Thymus (tissue), 11 donors: ENCODE measurements around the gene DEFB108B. TPM values are rescaled to one million over a fixed set of nuclear protein-coding genes. Genes with fewer than 3 reads are reported as not detected.
"Not testable (repeated sequence)": the region's sequence is repeated elsewhere in the genome, so short reads cannot be mapped to it uniquely, and the experiment has no call there.

ENCODE experiments used
- DNase-seq, 9 donors: peaks; one replicate each; pipeline ENCODE4 v3.0.0-alpha.2; 2013; ENCODE audit warnings: low spot score in 9 of 9, low read depth in 6 of 9, missing footprints in 1 of 9
- H3K27ac ChIP-seq, 2 donors: one replicate each; pipeline ENCODE4 v1.5.1; 2013; ENCODE audit warnings: control low read depth in 1 of 2, low read depth in 1 of 2, low read length in 1 of 2, mild to moderate bottlenecking in 1 of 2, moderate library complexity in 1 of 2
- H3K27me3 ChIP-seq, 2 donors: one replicate each; pipeline ENCODE4 v1.5.1; 2013; ENCODE audit warnings: low read length in 1 of 2; ENCODE audit not compliant: control insufficient read depth in 2 of 2, insufficient read depth in 1 of 2
- H3K36me3 ChIP-seq, 2 donors: one replicate each; pipeline ENCODE4 v1.5.1; 2013; ENCODE audit warnings: low read length in 1 of 2, mild to moderate bottlenecking in 1 of 2, moderate library complexity in 1 of 2; ENCODE audit not compliant: control insufficient read depth in 2 of 2, insufficient read depth in 2 of 2
- H3K4me1 ChIP-seq, 2 donors: one replicate each; pipeline ENCODE4 v1.5.1; 2013; ENCODE audit warnings: low read length in 2 of 2; ENCODE audit not compliant: control insufficient read depth in 2 of 2, insufficient read depth in 2 of 2
- H3K4me3 ChIP-seq, 2 donors: one replicate each; pipeline ENCODE4 v1.5.1; 2013; ENCODE audit warnings: low read length in 2 of 2, control low read depth in 1 of 2, mild to moderate bottlenecking in 1 of 2
- H3K9me3 ChIP-seq, 2 donors: one replicate each; pipeline ENCODE4 v1.5.1; 2013; ENCODE audit warnings: low read length in 1 of 2, mild to moderate bottlenecking in 1 of 2; ENCODE audit not compliant: control insufficient read depth in 2 of 2, insufficient read depth in 1 of 2
- WGBS: extraction: QIAGEN DNeasy Blood & Tissue Kit; methylation state at CpG from one replicate; pipeline ENCODE4 v1.1.7; 2013; 5-methylcytosine and 5-hydroxymethylcytosine counted together
- polyA plus RNA-seq: library from polyadenylated mRNA; stranded (reverse); fragments of 200-250 nt; gene quantifications from one replicate; pipeline ENCODE4 v1.2.3, GENCODE V29; 2013
- total RNA-seq: library from RNA; stranded (reverse); fragments of 120-200 nt; gene quantifications from one replicate; pipeline ENCODE4 v1.2.4, GENCODE V29; 2013
- donor health status: healthy.

The DEFB108B gene
- total and polyA plus RNA-seq, 2 donors: not detected

- H3K27ac ChIP-seq, H3K36me3 ChIP-seq, DNase-seq, H3K27me3 ChIP-seq, H3K4me3 ChIP-seq, H3K9me3 ChIP-seq, H3K4me1 ChIP-seq: not testable (repeated sequence)
- WGBS: 98% methylated on average over 13 of the region's 13 CpGs
These were observed 38.5 kb upstream of the DEFB108B start for GRCh38 chr11:71794386-71795040.

- not testable (repeated sequence) for H3K4me1 ChIP-seq, H3K4me3 ChIP-seq, DNase-seq, H3K27ac ChIP-seq, H3K9me3 ChIP-seq, H3K27me3 ChIP-seq, H3K36me3 ChIP-seq
- 99% methylated on average over 5 of the region's 5 CpGs for WGBS
These were observed 37.8 kb upstream of the DEFB108B start for GRCh38 chr11:71795236-71795635.

GRCh38 chr11:71796016-71796415 is 37.0 kb upstream of the DEFB108B start:
- not testable (repeated sequence) for DNase-seq, H3K36me3 ChIP-seq, H3K4me3 ChIP-seq, H3K27me3 ChIP-seq, H3K27ac ChIP-seq, H3K4me1 ChIP-seq, H3K9me3 ChIP-seq
- WGBS: 94% methylated on average over 16 of the region's 16 CpGs

- not testable (repeated sequence) for DNase-seq
These were observed 36.2 kb upstream of the DEFB108B start for GRCh38 chr11:71796781-71797180.

GRCh38 chr11:71799556-71800128 is 33.4 kb upstream of the DEFB108B start:
- H3K27ac ChIP-seq, H3K9me3 ChIP-seq, H3K27me3 ChIP-seq, H3K36me3 ChIP-seq, H3K4me3 ChIP-seq, DNase-seq, H3K4me1 ChIP-seq: not testable (repeated sequence)
- WGBS: 92% methylated on average over 13 of the region's 13 CpGs

More at GRCh38 chr11:71796781-71797180, 36.2 kb upstream of the DEFB108B start:
- not testable (repeated sequence) for H3K27me3 ChIP-seq, H3K27ac ChIP-seq, H3K36me3 ChIP-seq, H3K4me3 ChIP-seq, H3K4me1 ChIP-seq, H3K9me3 ChIP-seq
- 97% methylated on average over 9 of the region's 9 CpGs for WGBS

GRCh38 chr11:71800335-71800953 is 32.6 kb upstream of the DEFB108B start:
- DNase-seq: peak; percentile 64 to 93 (median 80)
- not testable (repeated sequence) for H3K9me3 ChIP-seq, H3K27me3 ChIP-seq, H3K4me1 ChIP-seq, H3K4me3 ChIP-seq, H3K36me3 ChIP-seq, H3K27ac ChIP-seq
- 38% methylated on average over 13 of the region's 13 CpGs for WGBS

- not testable (repeated sequence) for H3K9me3 ChIP-seq, H3K27ac ChIP-seq, H3K4me1 ChIP-seq, DNase-seq, H3K27me3 ChIP-seq, H3K4me3 ChIP-seq, H3K36me3 ChIP-seq
- 100% methylated on average over 2 of the region's 2 CpGs for WGBS
These were observed 32.0 kb upstream of the DEFB108B start for GRCh38 chr11:71801026-71801425.

GRCh38 chr11:71802874-71803273 is 30.1 kb upstream of the DEFB108B start:
- H3K4me1 ChIP-seq, DNase-seq, H3K27me3 ChIP-seq, H3K9me3 ChIP-seq, H3K4me3 ChIP-seq, H3K27ac ChIP-seq, H3K36me3 ChIP-seq: not testable (repeated sequence)
- 89% methylated on average over 7 of the region's 7 CpGs for WGBS

GRCh38 chr11:71804158-71804947 is 28.6 kb upstream of the DEFB108B start:
- not testable (repeated sequence) for H3K4me1 ChIP-seq, H3K9me3 ChIP-seq, H3K4me3 ChIP-seq, DNase-seq, H3K27me3 ChIP-seq, H3K36me3 ChIP-seq, H3K27ac ChIP-seq
- 88% methylated on average over 9 of the region's 9 CpGs for WGBS
